ENCODE measurements around the gene SH2B2. TPM values are rescaled to one million over a fixed set of nuclear protein-coding genes. Genes with fewer than 3 reads are reported as not detected.
"Not testable (repeated sequence)": the region's sequence is repeated elsewhere in the genome, so short reads cannot be mapped to it uniquely, and the experiment has no call there.

SH2B2 gene
- total and polyA plus RNA-seq, 4 experiments from 2014 or later = 0.69 to 1.2 (median 0.79) TPM; not detected in 1

- Mint-ChIP-seq H3K27ac (no peak overlapping the region), H3K4me3 (no peak overlapping the region), H3K27me3 (peaks cover 17 to 21% of the 10 kb centered on the region in 2 donors), H3K9me3 (peaks cover 0 to 2% (median 0%) of the 10 kb centered on the region in 8 donors), H3K4me1 (no peaks in the 10 kb centered on the region), H3K36me3 (no peaks in the 10 kb centered on the region)
- DNase-seq = no peak
- intact Hi-C loops (cut with micrococcal nuclease) = no loop called here
- no peaks in the 10 kb centered on the region for H3K36me3 ChIP-seq (ENCODE audit: insufficient read depth, low read length)
- H3K4me3 ChIP-seq (ENCODE audit: low read length in 2 of 2) = no peak overlapping the region
- no peaks in the 10 kb centered on the region for H3K4me1 ChIP-seq (ENCODE audit: insufficient read depth, low read length)
- no peak overlapping the region for H3K27ac ChIP-seq (ENCODE audit: low read depth, low read length)
- ChIA-PET POLR2A (ENCODE audit: partially characterized antibody) (no interaction called here), CTCF (ENCODE audit: partially characterized antibody) (no interaction called here)
- H3K27me3 ChIP-seq (ENCODE audit: insufficient read depth, low read length) = no peaks in the 10 kb centered on the region
- H3K9me3 ChIP-seq (ENCODE audit: control insufficient read depth in 1 of 2, low read length in 2 of 2) = no peaks in the 10 kb centered on the region
Measured at GRCh38 chr7:102326157-102326889, 39.7 kb downstream of the SH2B2 start.

DNA sequence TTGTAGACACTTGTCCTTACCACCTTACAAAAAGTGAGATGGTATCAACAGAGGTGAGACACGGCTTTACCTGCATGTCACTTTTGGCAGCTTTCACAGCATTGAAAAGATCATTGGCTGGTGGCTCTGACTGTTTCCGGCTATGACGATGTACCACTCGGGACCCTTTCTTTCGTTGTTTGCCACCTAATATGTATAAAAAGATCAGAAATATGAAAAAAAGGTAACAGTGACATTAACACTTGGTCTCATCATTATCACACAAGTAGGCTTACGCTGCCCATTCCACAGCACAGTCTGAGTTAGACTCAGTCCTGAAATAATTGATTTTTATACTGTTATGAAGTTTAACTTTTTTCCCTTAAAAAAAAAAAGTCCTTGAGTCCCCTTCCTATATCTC is 40.5 kb downstream of the SH2B2 start:
- H3K4me1 Mint-ChIP-seq; H3K4me1 ChIP-seq (ENCODE audit: insufficient read depth, low read length); CTCF ChIA-PET (ENCODE audit: partially characterized antibody); DNase-seq; H3K27ac Mint-ChIP-seq; H3K4me3 ChIP-seq (ENCODE audit: low read length in 2 of 2); H3K36me3 ChIP-seq (ENCODE audit: insufficient read depth, low read length); H3K36me3 Mint-ChIP-seq; H3K27ac ChIP-seq (ENCODE audit: low read depth, low read length); H3K27me3 ChIP-seq (ENCODE audit: insufficient read depth, low read length); H3K4me3 Mint-ChIP-seq; H3K9me3 Mint-ChIP-seq; POLR2A ChIA-PET (ENCODE audit: partially characterized antibody); H3K9me3 ChIP-seq (ENCODE audit: control insufficient read depth in 1 of 2, low read length in 2 of 2); intact Hi-C loops (cut with micrococcal nuclease): not testable (repeated sequence)
- H3K27me3 Mint-ChIP-seq = peaks cover 17 to 18% of the 10 kb centered on the region in 2 donors

GRCh38 chr7:102328863-102329262 is 42.2 kb downstream of the SH2B2 start:
- intact Hi-C loops (cut with micrococcal nuclease); H3K9me3 Mint-ChIP-seq; H3K27ac Mint-ChIP-seq; H3K27ac ChIP-seq (ENCODE audit: low read depth, low read length); DNase-seq; H3K4me1 Mint-ChIP-seq; POLR2A ChIA-PET (ENCODE audit: partially characterized antibody); H3K27me3 ChIP-seq (ENCODE audit: insufficient read depth, low read length); H3K9me3 ChIP-seq (ENCODE audit: control insufficient read depth in 1 of 2, low read length in 2 of 2); H3K4me3 ChIP-seq (ENCODE audit: low read length in 2 of 2); H3K4me1 ChIP-seq (ENCODE audit: insufficient read depth, low read length); H3K36me3 Mint-ChIP-seq; CTCF ChIA-PET (ENCODE audit: partially characterized antibody); H3K36me3 ChIP-seq (ENCODE audit: insufficient read depth, low read length): not testable (repeated sequence)
- Mint-ChIP-seq H3K4me3 (peak overlapping the region in 1 of 8 donors; percentile 32), H3K27me3 (peaks cover 12 to 15% of the 10 kb centered on the region in 2 donors)

GRCh38 chr7:102329366-102329765 is 42.7 kb downstream of the SH2B2 start:
- CTCF ChIA-PET (ENCODE audit: partially characterized antibody); H3K9me3 ChIP-seq (ENCODE audit: control insufficient read depth in 1 of 2, low read length in 2 of 2); intact Hi-C loops (cut with micrococcal nuclease); H3K36me3 ChIP-seq (ENCODE audit: insufficient read depth, low read length); POLR2A ChIA-PET (ENCODE audit: partially characterized antibody); H3K4me1 Mint-ChIP-seq; H3K4me1 ChIP-seq (ENCODE audit: insufficient read depth, low read length); H3K27ac Mint-ChIP-seq; H3K4me3 ChIP-seq (ENCODE audit: low read length in 2 of 2); H3K27me3 ChIP-seq (ENCODE audit: insufficient read depth, low read length); H3K36me3 Mint-ChIP-seq; H3K27ac ChIP-seq (ENCODE audit: low read depth, low read length); H3K4me3 Mint-ChIP-seq; H3K9me3 Mint-ChIP-seq; DNase-seq: not testable (repeated sequence)
- H3K27me3 Mint-ChIP-seq = peaks cover 10 to 12% of the 10 kb centered on the region in 2 donors

GRCh38 chr7:102330666-102331460 is 44.2 kb downstream of the SH2B2 start:
- H3K9me3 ChIP-seq (ENCODE audit: control insufficient read depth in 1 of 2, low read length in 2 of 2); H3K27ac Mint-ChIP-seq; H3K27ac ChIP-seq (ENCODE audit: low read depth, low read length); POLR2A ChIA-PET (ENCODE audit: partially characterized antibody); H3K4me1 Mint-ChIP-seq; H3K27me3 ChIP-seq (ENCODE audit: insufficient read depth, low read length); H3K4me1 ChIP-seq (ENCODE audit: insufficient read depth, low read length); H3K4me3 ChIP-seq (ENCODE audit: low read length in 2 of 2); DNase-seq; H3K36me3 ChIP-seq (ENCODE audit: insufficient read depth, low read length); H3K9me3 Mint-ChIP-seq; H3K36me3 Mint-ChIP-seq; H3K4me3 Mint-ChIP-seq; intact Hi-C loops (cut with micrococcal nuclease): not testable (repeated sequence)
- H3K27me3 Mint-ChIP-seq = peaks cover 8 to 10% of the 10 kb centered on the region in 2 donors
- CTCF ChIA-PET (ENCODE audit: partially characterized antibody) = interaction anchor here (0.7 kb wide), 1 partner anchor 842 kb away, joined by 3 read pairs; no protein-coding TSS in a partner anchor

DNA sequence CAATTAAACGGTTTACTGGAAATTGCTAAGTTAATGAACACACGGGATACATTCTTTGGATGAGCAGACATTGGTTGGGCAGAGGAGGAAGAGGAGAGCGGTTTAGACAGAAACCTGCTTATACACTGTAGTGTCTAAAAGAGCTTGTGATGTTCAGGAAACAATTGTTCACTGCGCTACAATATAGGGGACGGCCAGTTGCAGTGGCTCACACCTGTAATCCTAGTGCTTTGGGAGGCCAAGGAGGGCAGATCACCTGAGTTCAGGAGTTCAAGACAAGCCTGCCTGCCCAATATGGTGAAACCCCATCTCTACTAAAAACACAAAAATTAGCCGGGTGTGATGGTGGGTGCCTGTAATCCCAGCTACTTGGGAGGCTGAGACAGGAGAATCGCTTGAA is 48.9 kb downstream of the SH2B2 start:
- H3K4me1 ChIP-seq (ENCODE audit: insufficient read depth, low read length); H3K4me1 Mint-ChIP-seq; POLR2A ChIA-PET (ENCODE audit: partially characterized antibody); H3K9me3 Mint-ChIP-seq; H3K27ac Mint-ChIP-seq; intact Hi-C loops (cut with micrococcal nuclease); H3K36me3 ChIP-seq (ENCODE audit: insufficient read depth, low read length); H3K27ac ChIP-seq (ENCODE audit: low read depth, low read length); H3K36me3 Mint-ChIP-seq; H3K4me3 Mint-ChIP-seq; H3K27me3 ChIP-seq (ENCODE audit: insufficient read depth, low read length); H3K4me3 ChIP-seq (ENCODE audit: low read length in 2 of 2); H3K9me3 ChIP-seq (ENCODE audit: control insufficient read depth in 1 of 2, low read length in 2 of 2); H3K27me3 Mint-ChIP-seq; DNase-seq; CTCF ChIA-PET (ENCODE audit: partially characterized antibody): not testable (repeated sequence)

GRCh38 chr7:102337002-102337401 is 50.3 kb downstream of the SH2B2 start:
- H3K9me3 ChIP-seq (ENCODE audit: control insufficient read depth in 1 of 2, low read length in 2 of 2); H3K27me3 Mint-ChIP-seq; H3K36me3 ChIP-seq (ENCODE audit: insufficient read depth, low read length); DNase-seq; H3K36me3 Mint-ChIP-seq; H3K4me1 Mint-ChIP-seq; H3K9me3 Mint-ChIP-seq; intact Hi-C loops (cut with micrococcal nuclease); CTCF ChIA-PET (ENCODE audit: partially characterized antibody); POLR2A ChIA-PET (ENCODE audit: partially characterized antibody); H3K27ac ChIP-seq (ENCODE audit: low read depth, low read length); H3K4me3 ChIP-seq (ENCODE audit: low read length in 2 of 2); H3K27ac Mint-ChIP-seq; H3K4me3 Mint-ChIP-seq; H3K4me1 ChIP-seq (ENCODE audit: insufficient read depth, low read length); H3K27me3 ChIP-seq (ENCODE audit: insufficient read depth, low read length): not testable (repeated sequence)
